Right ventricle myocardium inferior (tissue), 1 donor: ENCODE measurements around the gene LRRC4B. TPM values are rescaled to one million over a fixed set of nuclear protein-coding genes. Genes with fewer than 3 reads are reported as not detected.
"Not testable (repeated sequence)": the region's sequence is repeated elsewhere in the genome, so short reads cannot be mapped to it uniquely, and the experiment has no call there.

Experiments used
- ATAC-seq: fragments of 200-7000 bp; cut with Tn5 transposase; one replicate; pipeline ENCODE4 v1.9.1; 2020; ENCODE audit warnings: mild to moderate bottlenecking, moderate library complexity
- DNase-seq: peaks from one replicate; pipeline ENCODE4 v3.0.0; 2021; ENCODE audit errors: missing footprints
- intact Hi-C: fragments of 100-400 bp; cut with DNase I; formaldehyde crosslinking; loops from one replicate; pipeline ENCODE4 v1.11.0; 2022
- total RNA-seq: library from RNA; stranded (reverse); fragmentation: NEBNext Ultra II Directional; extraction: Animal tissue kit (Norgen Biotek cat#: 25700); gene quantifications from one replicate; pipeline ENCODE4 v1.2.1, GENCODE V29; 2021
- donor health status: DM: no; HTN: yes; CAD: no; lungs with severe emphysema.

The LRRC4B gene
- total RNA-seq, 1 donor from 2014 or later, result 0.92 TPM

DNA sequence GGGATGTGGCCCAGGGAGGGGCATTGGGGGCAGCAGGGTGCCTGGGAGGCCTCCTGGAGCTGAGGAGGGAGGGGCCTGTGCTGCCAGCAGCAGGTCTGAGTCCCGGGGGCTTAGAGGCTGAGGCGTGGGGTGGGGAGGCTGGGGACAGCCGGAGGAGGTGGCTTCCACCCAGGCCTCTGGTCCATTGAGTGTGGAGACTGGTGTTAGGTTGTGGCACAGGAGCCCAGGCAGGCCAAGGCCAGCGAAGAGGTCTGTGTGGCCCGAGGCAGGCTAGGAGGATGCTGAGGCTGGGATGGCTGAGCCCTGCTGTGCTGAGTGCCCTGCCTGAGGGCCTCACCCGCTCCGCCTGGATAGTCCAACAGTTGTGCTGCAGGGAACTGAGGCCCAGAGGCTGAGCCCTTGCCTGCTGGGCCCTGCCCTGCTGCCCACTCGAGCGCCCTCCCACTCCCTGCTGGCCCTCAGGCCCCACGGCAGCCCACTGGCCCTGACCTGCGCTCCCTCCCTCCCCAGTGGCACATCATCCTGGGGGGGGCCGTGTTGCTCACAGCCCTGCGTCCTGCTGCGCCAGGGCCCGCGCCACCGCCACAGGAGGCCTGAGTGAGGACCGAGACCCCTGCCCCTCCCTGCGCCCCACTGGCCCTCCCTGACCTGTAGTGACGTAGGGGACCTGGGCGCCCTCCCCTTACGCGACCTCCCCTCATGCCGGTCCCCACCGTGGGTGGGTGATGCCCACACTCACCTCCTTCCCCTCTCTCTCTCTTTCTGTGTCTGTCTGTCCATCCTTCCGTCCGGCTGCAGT, 86.7 kb downstream of the LRRC4B start:
- intact Hi-C loops, result no loop called here

DNA sequence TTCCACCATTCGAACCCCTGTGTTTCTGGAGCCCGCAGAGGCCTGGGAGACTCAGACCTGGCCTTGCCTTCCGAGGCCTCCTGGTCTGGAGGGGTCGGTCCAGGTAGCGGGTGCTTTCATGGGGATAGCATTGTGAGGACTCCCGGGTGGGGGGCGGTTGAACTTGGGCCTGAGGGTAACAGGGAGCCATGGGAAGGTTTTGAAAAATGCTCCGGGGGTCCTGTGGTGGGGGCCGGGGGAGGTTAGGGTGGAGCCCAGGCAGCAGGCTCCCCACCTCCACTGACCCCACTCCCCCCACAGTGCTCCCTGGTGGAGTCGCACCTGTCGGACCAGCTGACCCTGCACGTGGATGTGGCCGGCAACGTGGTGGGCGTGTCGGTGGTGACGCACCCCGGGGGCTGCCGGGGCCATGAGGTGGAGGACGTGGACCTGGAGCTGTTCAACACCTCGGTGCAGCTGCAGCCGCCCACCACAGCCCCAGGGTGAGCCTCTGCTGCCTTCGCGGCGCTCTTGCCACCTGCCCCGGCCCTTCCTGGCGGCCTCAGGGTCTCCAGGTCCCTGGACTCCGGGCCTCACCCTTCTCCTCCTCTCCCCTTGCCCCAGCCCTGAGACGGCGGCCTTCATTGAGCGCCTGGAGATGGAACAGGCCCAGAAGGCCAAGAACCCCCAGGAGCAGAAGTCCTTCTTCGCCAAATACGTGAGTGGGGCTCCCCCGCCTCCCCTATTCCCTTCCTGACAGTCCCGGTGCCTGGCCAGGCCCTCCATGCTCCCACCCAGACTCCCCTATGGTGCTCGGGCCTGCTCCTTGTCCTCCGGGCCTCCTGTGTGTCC, 87.7 kb downstream of the LRRC4B start:
- no peak for DNase-seq
- no peak for ATAC-seq
- intact Hi-C loops, result no loop called here

More for the DNA sequence above, 86.7 kb downstream of the LRRC4B start:
- DNase-seq, result peak; percentile 56
- no peak for ATAC-seq

DNA sequence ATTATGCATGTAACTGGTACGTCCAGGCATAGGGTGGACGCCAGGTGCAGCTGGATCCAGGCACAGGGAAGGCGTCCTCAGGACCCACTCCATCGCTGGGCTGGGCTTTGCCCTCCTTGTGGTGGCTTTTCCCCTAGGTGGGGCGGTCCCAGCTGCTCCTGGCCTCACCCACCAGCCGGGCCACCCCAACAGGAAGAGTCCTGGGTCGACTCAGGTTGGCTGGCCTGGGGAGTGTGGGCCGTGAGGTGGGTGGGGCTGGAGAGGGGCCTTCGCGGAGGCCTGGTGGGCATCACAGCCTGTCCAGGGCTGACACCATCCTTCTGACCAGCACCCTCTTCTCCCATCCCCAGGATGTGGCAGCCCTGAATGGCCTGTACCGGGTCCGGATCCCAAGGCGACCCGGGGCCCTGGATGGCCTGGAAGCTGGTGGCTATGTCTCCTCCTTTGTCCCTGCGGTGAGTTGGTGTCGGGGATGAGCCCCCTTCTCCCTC, 88.4 kb downstream of the LRRC4B start:
- peak; percentile 35 for DNase-seq
- intact Hi-C loops, result loop anchor here (10.0 kb wide), 1 partner anchor 75 kb away; no protein-coding TSS in a partner anchor
- no peak for ATAC-seq

DNA sequence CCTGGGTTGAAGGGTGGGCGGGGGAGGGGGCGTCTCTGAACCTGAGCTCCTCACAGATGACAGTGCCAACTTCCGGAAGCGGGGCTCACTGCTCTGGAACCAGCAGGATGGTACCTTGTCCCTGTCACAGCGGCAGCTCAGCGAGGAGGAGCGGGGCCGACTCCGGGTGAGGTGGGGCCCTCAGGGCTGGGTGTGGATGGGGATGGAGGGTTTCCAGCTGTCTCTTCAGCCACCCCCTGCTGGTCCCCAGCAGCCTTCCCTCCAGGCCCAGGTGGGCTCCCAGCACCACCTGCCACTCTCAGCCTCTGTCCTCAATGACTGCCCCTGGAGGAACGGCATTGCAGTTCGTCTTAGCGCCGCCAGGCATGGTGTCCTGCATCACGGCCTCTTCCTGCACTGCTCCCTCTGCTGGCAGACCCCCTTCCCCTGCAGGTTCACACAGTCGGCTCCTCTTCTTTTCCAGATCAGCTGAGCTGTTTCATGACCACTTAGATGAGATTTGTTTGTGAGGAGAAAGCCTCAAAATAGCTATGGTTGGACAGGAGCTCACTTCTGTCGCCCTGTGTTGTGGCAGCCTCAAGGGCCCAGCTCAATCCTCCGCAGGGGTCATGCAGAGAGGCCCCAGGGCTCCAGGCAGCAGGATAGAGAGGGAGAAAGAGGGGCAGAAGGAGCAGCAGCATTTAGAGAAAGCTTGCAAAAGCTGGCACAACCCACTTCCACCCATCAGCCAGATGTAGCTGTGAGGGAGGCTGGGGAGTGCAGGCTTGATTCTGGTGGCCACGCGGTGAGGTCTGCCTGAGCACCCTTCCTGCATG, 89.1 kb downstream of the LRRC4B start:
- ATAC-seq (no peak), DNase-seq (no peak)
- intact Hi-C loops, result loop anchor here (10.0 kb wide), 1 partner anchor 76 kb away; no protein-coding TSS in a partner anchor

DNA sequence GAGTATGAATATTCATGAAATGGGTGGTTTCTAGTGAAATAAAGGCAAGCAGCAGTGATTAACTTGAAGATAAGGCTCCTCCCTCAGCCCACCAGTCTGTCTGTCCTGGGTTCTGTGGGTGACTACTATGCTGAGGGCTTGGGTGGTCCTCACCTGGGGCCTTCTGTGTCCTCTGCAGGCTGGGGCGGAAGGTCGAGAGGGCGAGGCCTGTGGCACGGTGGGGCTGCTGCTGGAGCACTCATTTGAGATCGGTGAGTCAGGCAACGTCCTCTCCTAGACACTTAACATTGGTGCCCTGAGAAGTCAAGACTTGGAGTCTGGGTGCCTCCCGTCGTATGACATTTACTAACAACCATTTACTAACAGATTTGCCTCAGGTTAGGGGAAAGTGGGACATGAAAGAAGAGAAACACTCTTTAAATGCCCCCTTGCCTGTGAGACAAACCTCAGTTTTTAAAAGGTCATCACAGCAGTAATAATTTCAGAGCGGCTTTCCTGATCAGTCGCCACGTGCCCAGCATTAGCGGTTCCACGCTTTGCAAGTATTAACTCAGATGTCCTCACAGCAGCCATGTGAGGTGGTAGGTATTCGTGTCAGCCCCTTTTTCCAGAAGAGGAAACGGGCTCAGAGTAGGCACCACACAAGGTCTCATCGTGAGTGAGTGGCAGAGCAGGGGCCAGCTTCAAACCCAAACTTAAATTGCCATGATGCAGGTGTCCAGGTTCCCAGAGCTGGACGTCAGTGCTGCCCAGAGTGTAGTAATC, 90.3 kb downstream of the LRRC4B start:
- intact Hi-C loops, result loop anchor here (10.0 kb wide), 1 partner anchor 77 kb away; no protein-coding TSS in a partner anchor
- ATAC-seq (no peak), DNase-seq (peak; percentile 47)

DNA sequence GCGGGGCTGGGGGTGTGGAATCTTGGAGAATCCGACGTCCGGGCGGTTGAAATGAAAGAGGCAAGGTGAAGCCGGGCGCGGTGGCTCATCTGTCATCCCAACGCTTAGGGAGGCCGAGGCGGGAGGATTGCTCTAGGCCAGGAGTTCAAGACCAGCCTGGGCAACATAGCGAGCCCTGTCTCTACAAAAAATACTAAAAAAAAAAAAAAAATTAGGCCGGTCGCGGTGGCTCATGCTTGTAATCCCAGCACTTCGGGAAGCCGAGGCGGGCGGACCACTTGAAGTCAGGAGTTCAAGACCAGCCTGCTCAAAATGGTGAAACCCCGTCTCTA, 91.4 kb downstream of the LRRC4B start:
- intact Hi-C loops, result loop anchor here (1.0 to 10.0 kb wide), 2 partner anchors 34 to 78 kb away; partner anchors contain the start of gene JOSD2
- no peak for ATAC-seq
- DNase-seq, result no peak

DNA sequence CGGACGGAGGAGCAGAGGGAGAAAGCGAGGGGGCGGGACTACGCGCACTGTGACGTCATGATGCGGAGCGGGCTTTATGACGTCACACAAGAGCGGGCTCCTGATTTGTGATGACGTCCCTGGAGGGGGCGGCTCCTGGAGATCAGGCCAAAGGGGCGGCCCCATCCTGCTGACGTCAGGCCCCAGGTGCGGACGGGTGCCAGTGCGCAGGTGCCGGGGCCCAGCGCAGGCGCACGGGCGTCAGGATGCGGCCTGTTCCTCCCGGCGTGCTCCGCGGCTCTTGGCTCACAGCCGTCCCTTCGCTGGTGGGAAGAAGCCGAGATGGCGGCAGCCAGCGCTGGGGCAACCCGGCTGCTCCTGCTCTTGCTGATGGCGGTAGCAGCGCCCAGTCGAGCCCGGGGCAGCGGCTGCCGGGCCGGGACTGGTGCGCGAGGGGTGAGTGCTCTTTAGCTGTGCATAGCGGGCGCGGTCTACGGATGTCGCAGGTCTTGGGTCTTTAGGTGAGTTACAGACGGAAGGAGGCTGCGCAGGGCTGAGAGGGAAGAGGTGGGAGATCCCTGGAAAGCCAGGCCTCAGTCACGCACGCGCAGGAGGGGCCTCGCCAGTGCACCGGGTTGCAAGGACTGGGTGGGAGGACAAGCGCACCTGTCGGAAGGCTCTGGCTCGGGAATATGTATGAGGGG, 91.9 kb downstream of the LRRC4B start, which contains the start of the genes EMC10 and GARIN5A:
TSS of gene EMC10 (plus strand) at position 284 of the 683 bp plus-strand sequence. CDS start at position 322, 38 bp downstream.
TSS of gene GARIN5A (minus strand) at position 625 of the 683 bp plus-strand sequence. CDS start at position 165, 460 bp downstream.
- peak; percentile 93 for DNase-seq
- intact Hi-C loops, result loop anchor here (1.0 to 10.0 kb wide), 2 partner anchors 35 to 78 kb away; partner anchors contain the start of gene JOSD2
- ATAC-seq, result peak; percentile 93

DNA sequence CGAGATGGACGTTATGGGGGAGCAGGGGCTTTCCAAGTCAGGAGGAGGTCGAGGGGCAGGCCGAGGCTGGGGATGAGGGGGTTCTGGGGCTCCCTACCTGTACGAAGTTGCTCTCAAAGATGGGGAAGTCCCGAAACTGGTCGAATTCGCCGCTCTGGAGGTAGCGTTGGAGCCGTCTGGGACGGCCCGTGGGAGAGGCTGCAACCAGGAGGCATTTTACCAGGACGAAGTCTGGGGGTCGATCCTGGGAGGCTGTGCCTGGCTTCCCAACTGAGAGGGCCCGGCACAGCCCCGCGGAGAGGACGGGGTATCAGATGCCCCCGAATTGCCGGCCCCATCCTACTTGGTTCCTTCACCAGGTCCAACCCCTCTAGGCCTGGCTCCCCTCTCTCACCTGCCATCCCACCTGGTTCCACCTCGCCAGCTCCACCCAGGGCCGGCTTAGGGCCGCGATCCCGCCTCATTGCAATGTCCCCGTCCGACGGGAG, 92.5 kb downstream of the LRRC4B start:
- ATAC-seq (no peak), DNase-seq (peak; percentile 62)
- intact Hi-C loops, result loop anchor here (1.0 to 10.0 kb wide), 2 partner anchors 36 to 79 kb away; partner anchors contain the start of gene JOSD2

DNA sequence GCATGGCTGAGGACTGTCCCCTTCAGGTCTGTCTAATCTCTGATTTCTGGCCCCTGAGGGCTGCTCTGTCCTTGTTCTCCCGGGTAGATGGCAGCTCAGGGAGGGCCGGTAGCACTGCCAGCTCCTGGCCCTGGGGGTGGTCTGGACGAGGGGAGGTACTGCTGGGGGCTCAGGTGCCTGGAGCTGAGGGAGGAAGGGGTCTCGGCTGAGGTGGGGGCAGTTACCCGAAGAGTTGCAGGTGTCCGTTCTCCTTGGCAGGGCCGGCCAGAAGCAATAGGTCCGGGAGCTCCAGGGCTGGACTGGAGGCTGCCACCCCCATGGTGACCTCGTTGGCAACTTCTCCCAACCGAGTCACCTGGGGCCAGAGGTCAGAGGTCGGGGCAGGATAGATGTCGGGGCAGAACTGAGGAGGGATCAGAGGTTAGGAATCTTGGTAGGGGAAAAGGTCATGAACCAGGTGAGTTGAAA, 93.1 kb downstream of the LRRC4B start:
- intact Hi-C loops, result loop anchor here (10.0 kb wide), 1 partner anchor 80 kb away; no protein-coding TSS in a partner anchor
- DNase-seq, result peak; percentile 46
- ATAC-seq, result no peak

DNA sequence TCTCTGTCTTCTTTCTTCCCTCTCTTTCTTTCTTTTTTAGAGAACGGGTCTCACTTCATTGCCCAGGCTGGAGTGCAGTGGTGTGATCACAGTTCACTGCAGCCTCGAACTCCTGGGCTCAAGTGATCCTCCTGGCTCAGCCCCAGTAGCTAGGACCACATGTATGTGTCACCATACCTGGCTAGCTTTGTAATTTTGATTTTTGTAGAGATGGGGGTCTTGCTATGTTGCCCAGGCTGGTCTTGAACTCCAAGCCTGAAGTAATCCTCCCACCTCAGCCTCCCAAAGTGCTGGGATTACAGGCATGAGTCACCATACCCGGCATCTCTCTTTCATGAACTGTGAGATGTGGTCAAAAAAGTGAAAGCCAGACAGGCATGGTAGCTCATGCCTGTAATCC, 94.9 kb downstream of the LRRC4B start:
- intact Hi-C loops, result loop anchor here (10.0 kb wide), 1 partner anchor 81 kb away; no protein-coding TSS in a partner anchor
- not testable (repeated sequence) for DNase-seq, ATAC-seq

DNA sequence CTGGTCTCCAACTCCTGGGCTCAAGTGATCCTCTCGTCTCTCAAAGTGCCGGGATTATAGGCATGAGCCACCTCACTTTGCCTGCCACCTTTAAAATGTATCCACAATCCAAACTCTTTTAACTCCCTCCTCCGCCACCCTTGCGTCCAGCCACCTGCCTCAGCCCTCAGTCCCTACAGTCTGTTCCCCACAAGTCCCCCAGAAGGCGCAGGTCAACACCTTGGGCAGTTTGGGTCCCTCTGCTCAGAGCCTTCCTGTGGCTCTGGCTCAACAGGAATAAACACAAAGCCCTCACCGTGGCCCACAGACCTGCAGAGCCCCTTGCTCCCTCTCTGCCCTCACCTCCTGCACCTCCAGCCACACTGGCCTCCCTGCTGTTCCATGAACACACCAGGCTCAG, 99.4 kb downstream of the LRRC4B start:
- no peak for DNase-seq
- intact Hi-C loops, result no loop called here
- no peak for ATAC-seq

DNA sequence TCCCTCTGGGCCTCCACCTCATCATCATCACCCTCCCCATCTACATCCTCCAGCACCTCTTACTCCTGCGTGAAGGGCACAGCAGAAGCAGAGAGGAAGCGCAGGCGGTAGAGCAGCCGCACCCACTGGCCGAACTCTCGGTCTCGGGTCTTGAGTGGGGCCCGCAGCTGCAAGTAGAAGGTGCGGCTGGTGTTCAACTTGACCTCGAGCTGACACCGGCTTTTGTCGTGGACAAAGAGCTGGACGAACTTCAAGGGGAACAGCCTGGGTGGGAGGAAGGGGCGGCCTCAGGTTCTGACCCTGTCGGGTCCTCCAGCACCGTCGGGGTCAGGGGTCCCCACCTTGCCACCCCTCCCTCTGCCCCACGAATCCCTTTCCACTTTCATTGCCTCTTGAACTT, 100.7 kb downstream of the LRRC4B start:
- DNase-seq, result no peak
- intact Hi-C loops, result no loop called here
- no peak for ATAC-seq

Other genes starting within 250 kb of the LRRC4B start
- gene KCNC3, start 239.1 kb downstream of the LRRC4B start, total RNA-seq, result 1.7 TPM
- gene NAPSA, start 202.8 kb downstream of the LRRC4B start, total RNA-seq, result 0.27 TPM
- gene NR1H2, start 192.0 kb downstream of the LRRC4B start, total RNA-seq, result 69.5 TPM
- gene POLD1, start 184.1 kb downstream of the LRRC4B start, total RNA-seq, result 10.8 TPM
- not detected for gene SPIB, start 149.5 kb downstream of the LRRC4B start, total RNA-seq
- 0.08 TPM for gene MYBPC2, start 135.5 kb downstream of the LRRC4B start, total RNA-seq
- gene EMC10, start 91.9 kb downstream of the LRRC4B start, total RNA-seq, result 78.0 TPM
- 2.2 TPM for gene GARIN5A, start 91.6 kb downstream of the LRRC4B start, total RNA-seq
- gene JOSD2, start 57.2 kb downstream of the LRRC4B start, total RNA-seq, result 43.7 TPM
- not detected for gene ASPDH, start 54.5 kb downstream of the LRRC4B start, total RNA-seq
- 0.27 TPM for gene SYT3, start 71.4 kb upstream of the LRRC4B start, total RNA-seq
- 2.5 TPM for gene C19orf81, start 81.0 kb upstream of the LRRC4B start, total RNA-seq
- gene SHANK1, start 151.4 kb upstream of the LRRC4B start, total RNA-seq, result 0.22 TPM
- gene CLEC11A, start 154.9 kb upstream of the LRRC4B start, total RNA-seq, result 4.0 TPM
- not detected for gene GPR32, start 202.0 kb upstream of the LRRC4B start, total RNA-seq
- not detected for gene ACP4, start 222.0 kb upstream of the LRRC4B start, total RNA-seq